ENCODE results near the gene TRIM23.
A peak's percentile ranks its signal among the peaks of the same experiment; 100 is the strongest.
"Not testable (repeated sequence)": the region's sequence is repeated elsewhere in the genome, so short reads cannot be mapped to it uniquely, and the experiment has no call there.

Gene TRIM23

DNA sequence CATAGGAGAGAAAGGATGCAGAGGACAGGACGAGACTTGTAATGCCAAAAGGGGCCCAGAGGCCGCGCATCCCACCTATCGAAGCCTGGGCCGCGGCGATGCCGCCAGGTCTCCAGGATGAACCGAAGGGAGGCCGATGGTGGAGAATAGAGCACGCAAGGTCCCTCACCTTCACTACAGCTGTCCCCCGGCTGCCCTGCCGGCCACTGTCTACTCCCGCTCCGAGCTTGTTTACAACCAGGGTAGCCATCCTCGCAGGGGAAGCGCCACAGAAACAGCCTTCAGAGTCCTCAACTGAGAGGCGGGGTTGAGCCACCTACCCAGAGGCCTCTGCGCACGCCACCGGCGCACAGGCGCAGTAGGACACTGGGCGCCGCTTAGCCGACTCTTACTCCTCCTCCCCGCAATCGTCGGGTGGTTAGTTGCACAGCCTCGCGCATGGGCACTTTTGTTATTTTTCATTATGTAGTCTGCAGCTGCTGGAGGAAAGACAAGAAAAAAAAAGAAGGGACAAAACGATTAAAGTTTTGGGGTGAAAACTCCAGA is at the start of gene TRIM23:
Gene TRIM23, minus strand, starts transcription at position 309 of the 546 bp plus-strand sequence. Its CDS starts 59 bp downstream, at position 250.
- DNase-seq (ENCODE audit: low read depth) = peak; percentile 62

DNA sequence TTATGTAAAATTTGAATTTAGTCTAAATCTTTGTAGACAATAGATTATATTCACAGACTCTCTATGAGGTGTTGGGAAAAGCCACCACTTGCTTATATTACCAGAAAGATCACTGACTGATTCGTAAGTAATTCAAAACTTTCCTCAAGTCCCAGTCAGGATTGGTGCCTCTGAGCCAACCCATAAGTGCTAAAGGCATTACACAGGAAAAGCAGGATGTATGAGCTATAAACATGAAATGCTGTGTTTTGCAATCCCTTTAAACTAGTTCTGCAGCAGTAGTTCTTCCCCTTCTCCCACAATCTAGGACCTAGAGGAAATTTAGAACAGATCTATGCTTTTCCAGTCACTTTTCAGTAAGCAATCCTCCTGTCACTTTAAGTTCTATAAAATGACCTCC is 48.7 kb upstream of the TRIM23 start:
- DNase-seq (ENCODE audit: low read depth) = no peak

DNA sequence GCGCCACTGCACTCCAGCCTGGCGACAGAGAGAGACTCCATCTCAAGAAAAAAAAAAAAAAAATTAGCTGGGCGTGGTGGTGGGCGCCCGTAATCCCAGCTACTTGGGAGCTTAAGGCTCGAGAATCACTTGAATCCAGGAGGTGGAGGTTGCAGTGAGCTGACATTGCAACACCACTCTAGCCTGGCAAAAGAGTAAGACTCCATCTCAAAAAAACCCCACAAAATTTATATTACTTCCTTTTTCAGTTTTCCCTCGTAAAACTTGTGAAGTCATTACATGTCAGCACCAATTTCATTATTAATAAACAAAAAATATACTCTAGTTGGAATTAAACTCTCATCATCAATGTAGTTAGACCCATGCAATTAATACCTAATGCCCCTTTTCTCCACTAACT is 44.6 kb upstream of the TRIM23 start:
- DNase-seq (ENCODE audit: low read depth) = no peak

DNA sequence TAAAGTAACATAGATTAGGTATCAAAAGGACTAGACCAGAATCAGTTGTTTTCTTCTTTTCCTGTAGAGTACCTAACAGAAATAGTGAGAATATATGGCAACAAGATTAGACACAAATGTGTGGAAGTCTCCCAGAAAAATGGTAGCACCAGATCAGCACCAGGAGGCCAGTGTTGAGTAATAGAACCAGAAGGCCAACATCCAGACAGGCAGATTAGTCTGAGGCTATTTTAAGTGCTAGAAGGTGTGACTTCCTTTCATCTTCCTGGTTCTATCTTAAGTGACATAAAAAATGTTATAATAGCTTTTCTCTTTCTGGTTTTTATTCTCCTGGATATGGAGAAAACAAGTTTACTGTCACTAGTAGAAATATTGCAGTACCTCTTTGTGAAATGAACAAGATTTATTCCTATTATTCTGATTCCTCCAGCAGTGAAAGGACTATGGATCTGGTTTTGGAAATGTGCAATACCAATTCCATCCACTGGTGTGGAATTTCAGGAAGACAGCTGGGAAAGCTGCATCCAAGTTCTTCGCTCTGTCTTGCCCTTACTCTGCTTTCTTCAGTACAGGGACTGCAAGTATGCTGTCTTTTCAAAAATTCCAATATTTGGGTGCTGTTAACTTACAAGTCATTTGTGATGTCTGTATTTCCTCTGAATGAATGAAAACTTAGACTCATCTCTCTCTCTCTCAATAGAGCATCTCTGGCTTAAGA is 39.8 kb upstream of the TRIM23 start:
- no peak for DNase-seq (ENCODE audit: low read depth)

DNA sequence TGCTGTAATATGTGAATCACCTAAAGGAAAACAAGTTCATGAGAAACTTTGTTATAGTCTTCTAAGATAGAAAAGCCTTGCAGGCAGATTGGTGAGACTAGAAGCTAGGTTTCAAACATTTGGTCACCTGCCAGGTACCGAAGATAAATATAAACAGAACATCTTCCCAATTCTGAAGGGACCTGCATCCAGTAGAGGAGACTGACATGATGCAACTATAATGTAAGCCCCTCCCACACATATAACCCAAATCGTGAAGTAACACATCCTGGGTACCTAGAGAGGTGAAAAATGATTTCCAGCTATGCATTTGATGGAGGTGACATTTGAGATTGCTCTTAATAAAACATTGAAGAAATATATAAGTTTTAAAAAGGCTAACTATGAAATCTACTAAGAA is 30.6 kb upstream of the TRIM23 start:
- no peak for DNase-seq (ENCODE audit: low read depth)

DNA sequence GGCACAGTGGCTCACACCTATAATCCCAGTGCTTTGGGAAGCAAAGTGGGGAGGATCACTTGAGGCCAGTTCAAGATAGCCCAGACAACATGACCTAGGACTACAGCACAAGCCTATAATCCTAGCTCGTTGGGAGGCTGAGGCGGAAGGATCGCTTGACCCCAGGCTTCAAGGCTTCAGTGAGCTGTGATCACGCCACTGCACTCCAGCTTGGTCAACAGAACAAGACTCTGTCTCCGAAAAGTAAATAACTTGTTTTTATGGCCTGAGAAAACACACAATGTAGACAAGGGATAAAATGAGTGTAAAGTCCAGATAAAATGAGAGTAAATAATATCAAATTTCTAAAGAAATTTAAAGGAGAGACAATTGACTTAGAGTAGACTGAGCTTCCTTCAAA is 27.0 kb upstream of the TRIM23 start:
- no peak for DNase-seq (ENCODE audit: low read depth)

DNA sequence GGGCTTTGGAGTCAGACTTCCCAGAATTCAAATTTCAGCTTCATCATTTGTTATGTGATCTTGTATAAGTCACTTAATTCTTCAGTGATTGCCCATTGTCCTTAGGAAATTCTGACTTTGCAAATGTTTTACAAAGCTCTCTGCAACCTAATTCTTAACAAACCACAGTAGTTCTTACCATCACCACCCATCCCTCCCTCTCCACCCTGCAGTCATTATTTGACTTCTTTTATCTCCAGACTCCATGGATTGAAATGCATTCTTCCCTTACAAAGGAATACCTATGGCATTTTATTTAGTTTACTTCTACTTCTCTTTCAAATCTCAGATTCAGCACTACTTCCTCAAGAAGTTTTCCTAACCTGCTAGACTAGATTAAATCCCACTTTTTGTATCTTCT is 23.8 kb upstream of the TRIM23 start:
- no peak for DNase-seq (ENCODE audit: low read depth)

DNA sequence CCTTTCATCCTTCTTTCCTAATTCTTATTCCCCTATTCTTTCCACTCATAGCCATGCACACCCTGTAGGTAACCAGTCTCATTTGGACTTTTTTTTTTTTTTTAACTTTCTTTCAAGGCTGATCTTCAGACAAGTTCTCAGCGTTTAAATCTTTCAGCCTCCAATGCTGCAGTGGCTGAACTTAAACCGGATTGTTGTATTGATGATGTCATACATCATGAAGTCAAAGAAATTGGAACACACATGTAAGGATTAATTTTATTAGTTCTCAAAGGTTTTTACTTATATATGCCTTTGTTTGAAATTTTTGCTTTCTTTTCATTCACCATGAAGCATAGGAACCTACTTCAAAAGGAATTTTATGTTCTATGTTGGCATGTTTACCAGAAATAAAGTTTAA is 22.8 kb upstream of the TRIM23 start:
- no peak for DNase-seq (ENCODE audit: low read depth)

DNA sequence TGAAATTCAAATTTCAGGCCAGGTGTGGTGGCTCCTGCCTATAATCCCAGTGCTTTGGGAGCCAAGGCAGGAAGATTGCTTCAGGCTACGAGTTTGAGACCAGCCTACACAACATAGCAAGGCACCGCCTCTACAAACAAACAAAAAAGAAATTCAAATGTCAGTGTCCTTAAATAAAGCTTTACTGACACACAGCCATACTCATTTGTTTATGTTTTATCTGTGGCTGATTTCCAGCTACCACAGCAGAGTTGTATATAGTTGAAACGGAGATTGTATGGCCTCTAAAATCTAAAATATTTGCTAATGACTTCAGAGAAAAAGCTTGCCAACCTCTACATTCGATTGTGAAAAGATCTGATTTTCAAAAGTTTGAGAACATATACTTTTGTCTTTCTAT is 16.1 kb upstream of the TRIM23 start:
- no peak for DNase-seq (ENCODE audit: low read depth)

DNA sequence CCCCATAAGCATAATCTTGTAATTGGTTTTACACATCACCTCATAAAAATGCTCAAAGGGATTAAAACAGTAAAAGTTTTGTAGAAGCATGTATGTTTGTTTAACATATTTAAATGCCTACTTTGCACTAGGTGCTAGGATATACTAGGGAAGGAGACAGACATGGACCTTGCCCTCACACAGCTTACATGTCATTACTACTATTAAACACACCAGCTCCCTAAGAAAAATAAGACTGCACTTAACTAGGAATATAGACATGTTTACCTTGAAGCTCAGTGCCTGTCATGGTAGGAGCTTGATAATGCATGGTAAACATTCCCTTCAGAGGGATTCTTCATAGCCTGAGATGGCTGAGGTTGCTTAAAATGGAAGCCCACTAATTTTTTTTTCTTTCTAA is 6.8 kb upstream of the TRIM23 start:
- no peak for DNase-seq (ENCODE audit: low read depth)

DNA sequence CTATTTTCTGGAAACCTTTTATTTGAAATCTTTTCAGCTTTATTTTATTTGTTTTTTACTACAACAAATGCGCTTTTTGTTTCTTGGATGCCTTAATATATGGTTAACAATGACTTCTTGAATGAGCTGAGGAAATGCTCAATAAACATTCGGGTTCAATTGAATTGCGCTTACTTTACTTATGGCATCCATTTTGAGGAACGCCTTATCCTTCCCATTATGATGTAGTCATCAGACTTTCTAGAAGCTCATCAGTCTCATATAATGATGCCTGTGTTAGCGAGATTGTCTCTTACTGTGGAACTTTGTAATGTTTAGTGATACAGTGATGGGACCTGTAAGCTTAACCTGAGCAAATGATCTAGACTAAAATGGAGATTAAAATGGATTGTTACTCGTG is 1.6 kb upstream of the TRIM23 start:
- no peak for DNase-seq (ENCODE audit: low read depth)

DNA sequence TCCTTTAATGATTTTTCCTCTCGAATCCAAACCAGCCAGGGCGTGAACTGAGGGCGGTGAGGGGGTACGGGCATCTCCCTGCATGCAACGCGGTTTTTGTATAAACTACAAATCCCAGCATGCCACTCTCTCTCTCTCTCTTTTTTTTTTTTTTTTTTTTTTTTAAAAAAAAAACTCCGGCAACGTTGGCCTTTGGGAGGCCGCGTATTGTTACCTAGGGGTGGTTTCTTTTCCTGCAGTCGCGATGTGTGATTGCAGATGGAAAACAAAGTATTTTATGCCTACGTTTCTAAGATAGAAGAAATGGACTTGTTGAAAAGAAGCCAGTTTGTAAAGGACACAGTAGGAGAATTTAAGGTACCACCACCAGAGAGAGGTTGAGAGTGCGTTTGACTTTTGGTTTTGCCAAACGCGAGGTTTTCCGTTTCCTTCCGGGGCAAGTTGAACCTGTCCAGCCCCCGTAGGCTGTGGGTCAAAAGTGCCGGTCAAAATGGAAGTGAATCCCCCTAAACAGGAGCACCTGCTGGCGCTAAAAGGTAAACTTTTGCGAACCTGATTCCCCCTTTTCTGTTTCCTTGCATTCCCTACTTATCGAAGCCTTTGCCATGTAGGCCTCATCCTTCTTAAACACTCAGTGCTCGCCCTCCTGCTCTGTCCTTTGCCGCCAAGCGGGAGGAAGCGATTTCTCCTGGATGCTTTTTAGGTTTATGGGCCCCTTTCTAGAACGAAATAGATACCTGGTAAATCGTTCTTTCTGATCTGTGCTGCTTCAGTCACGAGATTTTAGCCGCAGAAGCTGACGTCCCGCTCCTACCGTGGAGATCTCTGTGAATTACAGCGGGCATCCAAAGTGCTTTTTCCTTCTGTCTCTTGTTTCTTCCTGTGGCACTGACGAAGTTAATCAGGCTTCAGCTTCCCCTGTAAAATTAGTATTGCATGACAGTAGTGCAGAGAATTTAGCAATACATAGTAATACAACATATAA is 730 bp upstream of the TRIM23 start, which contains the start of the genes SHLD3 and TRAPPC13:
Gene SHLD3, plus strand, starts transcription at position 457 of the 985 bp plus-strand sequence. CDS start 4,561 bp downstream, outside the sequence.
Gene TRAPPC13, plus strand, starts transcription at position 457 of the 985 bp plus-strand sequence. Its CDS starts 34 bp downstream, at position 491.
- DNase-seq (ENCODE audit: low read depth) = peak; percentile 77

DNA sequence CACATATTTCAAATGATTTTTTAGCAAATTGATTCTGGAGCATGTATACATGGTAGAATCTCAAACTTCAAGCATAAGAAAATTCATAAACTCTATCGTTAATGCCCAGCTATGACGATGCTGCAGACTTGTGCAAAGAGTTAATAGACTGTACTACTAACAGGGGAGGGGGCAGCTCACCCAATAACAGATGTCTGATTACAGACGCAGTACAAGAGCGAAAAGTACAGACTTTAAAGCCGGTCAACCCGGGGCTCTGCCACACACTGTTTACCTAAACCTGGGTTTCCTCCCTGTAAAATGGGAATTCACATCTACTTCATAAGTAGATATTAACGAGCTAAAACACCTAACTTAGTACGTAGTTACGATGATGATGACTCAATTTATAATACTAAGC is 651 bp downstream of the TRIM23 start:
- no peak for DNase-seq (ENCODE audit: low read depth)

DNA sequence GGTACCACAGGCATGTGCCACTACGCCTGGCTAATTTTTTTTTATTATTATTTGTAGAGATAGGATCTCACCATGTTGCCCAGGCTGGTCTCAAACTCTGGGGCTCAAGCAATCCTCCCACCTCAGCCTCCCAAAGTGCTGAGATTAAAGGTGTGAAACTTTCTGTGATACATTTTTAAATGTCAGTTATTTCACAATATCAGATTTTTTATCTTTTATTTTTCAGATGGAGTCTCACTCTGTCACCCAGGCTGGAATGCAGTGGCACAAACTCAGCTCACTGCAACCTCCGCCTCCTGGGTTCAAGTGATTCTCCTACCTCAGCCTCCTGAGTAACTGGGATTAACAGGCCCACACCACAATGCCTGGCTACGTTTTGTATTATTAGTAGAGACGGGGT is 2.2 kb downstream of the TRIM23 start:
- DNase-seq (ENCODE audit: low read depth) = not testable (repeated sequence)

DNA sequence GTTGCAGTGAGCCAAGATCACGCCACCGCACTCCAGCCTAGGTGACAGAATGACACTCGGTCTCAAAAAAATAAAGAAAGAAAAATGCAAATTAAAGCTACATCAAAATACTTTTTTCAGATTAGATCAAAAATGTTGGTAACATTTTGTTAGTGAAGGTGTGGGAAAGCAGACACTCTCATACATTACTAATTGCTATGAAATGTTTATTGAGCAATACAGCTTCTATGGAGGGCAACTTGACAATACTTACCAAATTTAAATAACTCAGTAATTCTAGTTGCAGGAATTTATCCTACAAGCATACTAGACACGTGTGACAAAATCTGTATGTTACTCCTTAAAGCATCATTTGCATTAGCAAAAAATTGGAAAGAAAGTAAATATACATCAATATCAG is 4.1 kb downstream of the TRIM23 start:
- no peak for DNase-seq (ENCODE audit: low read depth)

DNA sequence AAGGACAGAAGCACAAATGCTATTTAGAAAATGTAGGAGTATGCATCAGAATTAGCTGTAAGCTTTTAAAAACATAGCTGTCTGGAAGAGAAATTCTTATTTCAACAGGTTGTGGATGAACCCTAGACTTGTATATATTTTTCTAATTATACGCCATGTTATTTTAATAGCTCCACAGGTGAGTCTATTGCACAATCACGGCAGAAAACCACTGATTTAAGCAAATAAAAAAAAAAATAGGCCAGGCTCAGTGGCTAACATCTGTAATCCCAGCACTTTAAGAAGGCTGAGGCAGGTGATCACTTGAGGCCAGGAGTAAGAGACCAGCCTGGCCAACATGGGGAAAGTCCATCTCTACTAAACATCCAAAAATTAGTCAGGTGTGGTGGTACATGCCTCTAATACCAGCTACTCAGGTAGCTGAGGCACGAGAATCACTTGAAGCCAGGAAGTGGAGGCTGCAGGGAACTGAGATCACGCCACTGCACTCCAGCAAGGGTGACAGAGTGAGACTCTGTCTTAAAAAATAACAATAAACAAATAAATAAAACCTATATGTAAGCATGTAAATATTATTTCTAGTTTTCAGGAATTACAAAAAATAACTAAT is 11.7 kb downstream of the TRIM23 start:
- DNase-seq (ENCODE audit: low read depth) = no peak

DNA sequence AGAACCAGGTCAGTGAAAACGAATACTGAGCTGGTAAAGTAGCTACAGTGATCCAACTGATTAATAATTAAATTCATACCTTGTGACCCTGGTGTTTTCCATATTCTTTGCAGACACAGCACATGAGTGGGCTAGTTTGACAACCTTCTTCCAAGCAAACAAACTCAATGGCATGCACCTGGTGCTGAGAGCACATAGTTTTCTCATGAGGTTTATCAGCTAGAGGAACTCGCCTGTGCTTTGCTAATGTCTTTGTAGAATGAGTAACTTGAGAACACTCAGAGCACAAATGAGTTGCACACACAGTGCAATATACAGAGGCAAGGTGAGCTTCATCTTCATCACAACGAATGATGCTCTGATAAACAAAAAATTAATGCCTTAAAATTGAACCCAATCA is 12.6 kb downstream of the TRIM23 start:
- no peak for DNase-seq (ENCODE audit: low read depth)

DNA sequence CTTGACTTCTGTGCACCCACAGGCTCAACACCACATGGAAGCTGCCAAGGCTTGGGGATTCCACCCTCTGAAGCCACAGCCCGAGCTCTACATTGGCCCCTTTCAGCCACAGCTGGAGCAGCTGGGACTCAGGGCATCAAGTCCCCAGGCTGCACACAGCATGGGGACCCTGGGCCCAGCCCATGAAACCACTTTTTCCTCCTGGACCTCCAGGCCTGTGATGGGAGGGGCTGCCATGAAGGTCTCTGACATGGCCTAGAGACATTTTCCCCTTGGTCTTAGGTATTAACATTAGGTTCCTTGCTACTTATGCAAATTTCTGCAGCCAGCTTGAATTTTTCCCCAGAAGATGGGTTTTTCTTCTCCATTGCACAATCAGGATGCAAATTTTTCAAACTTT is 22.4 kb downstream of the TRIM23 start:
- not testable (repeated sequence) for DNase-seq (ENCODE audit: low read depth)

DNA sequence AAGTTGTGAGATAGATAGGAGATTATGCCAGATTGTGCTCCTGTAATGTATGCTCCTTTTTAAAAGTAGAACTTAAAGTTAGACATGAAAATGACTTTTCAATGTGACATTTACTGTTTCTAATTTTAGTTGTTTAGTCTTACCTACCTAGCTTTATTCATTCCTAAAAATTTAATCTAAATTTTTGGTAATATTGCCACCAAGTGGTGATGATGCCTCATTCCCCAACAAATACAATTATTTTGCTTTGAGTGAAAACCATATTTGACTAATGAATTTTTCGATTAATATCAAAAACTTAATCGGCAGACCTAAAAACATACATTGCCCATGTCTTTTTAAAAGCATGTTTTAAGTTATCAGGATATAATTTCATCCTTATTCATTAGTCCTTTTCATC is 35.4 kb downstream of the TRIM23 start:
- no peak for DNase-seq (ENCODE audit: low read depth)

DNA sequence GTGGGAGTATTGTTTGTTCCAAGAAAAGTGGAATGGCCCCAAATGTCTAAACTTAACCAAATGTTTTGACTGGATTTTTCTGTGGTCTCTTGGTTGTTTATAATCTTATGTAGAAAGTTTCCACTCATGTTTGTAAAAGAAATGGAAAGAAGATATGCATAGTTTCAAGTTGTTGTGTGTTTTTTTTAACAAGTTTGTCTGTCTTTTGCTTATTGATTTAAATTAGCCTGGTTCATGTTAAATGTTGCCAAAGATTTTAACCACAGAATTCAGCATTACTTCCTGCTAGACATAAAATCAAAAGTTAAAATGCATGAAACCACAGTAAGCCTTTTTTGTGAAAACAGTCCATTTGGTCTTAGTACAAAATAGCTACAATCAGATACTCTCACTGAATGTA is 47.0 kb downstream of the TRIM23 start:
- DNase-seq (ENCODE audit: low read depth) = no peak

DNA sequence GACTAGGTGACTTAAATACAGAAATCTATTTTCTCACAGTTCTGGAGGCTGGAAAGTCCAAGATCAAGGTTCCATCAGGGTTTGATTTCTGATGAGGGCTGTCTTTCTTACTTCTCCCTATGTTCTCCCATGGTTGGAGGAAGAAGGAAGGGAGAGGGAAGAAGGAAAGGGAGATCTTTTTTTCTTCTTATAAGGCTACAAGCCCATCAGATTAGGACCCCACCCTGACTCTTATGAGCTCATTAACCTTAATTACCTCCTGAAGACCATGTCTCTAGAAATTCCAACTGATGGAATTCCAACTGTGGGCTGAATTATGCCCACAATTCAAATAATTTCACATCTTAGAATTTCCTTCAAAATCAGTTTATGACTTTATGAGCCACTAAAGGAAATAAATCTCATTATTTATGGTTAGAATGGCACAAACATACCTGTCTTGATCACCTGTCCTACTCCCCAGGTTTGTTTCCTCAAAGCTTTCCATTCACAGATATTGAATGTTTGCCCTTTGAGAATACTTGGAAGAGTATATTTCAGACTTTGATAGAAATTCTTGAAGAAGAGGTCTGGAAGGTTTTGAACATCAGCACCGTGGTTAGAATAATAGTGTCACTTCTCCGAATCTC is 53.4 kb downstream of the TRIM23 start:
- no peak for DNase-seq (ENCODE audit: low read depth)

DNA sequence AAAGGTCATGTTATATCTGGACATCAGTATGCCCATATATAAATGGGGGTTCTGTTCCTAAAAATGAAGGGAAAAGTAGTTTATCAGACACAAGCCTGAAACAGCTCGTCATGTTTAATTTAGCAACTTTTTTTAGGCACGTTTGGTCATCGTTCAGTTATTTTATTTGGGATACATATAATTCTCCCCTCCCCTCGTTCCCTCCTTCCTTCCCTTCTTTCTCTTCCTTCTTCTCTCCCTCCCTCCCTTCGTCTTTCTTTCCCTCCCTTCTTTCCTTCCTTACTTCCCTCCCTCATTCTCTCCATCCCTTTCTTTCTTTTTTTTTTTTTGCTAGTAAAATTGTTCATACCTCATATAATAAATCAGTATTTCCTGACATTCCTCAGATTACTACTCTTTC is 57.6 kb downstream of the TRIM23 start:
- no peak for DNase-seq (ENCODE audit: low read depth)

Measured in CMK (cell line).